Activated gamma-delta T cell (primary cell): Measurements from ENCODE around the gene SLC45A1.

Experiments used
- DNase-seq: peaks from one replicate; lab custom pipeline; 2025; lab: John Stamatoyannopoulos, UW

The SLC45A1 gene

DNA sequence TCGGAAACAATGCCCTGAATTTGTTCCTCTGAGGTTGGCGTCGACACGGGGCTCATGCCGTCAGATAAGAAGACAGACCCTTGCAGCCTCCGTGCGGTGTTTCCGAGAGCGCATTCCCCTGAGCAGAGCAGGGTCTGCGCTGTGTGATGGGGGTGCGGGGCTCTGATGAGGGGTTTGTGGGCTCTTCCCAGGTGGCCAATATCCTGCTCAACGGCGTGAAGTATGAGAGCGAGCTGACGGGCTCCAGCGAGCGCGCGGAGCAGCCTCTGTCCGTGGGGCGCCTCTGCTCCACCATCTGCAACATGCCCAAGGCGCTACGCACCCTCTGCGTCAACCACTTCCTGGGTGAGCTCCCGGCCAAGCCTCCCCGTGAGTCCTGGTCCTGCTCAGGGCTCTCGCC is 17.3 kb downstream of the SLC45A1 start:
- DNase-seq: no peak

DNA sequence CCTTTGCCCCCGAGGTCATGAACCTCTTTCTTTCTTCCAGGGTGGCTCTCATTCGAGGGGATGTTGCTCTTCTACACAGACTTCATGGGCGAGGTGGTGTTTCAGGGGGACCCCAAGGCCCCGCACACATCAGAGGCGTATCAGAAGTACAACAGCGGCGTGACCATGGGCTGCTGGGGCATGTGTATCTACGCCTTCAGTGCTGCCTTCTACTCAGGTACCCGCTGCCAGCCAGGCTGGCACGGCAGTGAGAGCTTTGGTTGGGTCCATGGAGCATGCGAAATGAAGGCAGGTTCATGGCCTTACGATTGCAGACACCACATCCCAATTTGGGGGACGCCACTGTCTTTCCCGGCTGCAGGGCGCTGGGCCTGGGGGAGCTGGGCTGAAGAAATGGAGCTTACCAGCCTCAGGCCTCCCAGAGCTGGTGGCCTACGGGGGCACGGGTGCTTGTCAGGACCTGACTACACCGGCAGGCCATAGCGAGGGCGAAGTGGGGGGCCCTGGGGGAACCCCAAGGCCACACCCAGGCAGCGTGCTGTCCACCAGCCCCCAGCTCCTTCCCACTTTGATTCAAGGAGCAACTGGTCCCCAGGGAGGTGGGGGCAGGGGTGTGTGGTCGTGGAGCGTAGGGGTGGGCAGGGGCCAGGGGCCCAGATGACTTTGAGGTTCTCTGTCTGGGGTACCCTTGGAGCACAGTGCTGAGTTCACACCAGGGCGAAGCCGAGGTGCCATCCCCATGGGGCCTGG is 20.0 kb downstream of the SLC45A1 start:
- no peak for DNase-seq

DNA sequence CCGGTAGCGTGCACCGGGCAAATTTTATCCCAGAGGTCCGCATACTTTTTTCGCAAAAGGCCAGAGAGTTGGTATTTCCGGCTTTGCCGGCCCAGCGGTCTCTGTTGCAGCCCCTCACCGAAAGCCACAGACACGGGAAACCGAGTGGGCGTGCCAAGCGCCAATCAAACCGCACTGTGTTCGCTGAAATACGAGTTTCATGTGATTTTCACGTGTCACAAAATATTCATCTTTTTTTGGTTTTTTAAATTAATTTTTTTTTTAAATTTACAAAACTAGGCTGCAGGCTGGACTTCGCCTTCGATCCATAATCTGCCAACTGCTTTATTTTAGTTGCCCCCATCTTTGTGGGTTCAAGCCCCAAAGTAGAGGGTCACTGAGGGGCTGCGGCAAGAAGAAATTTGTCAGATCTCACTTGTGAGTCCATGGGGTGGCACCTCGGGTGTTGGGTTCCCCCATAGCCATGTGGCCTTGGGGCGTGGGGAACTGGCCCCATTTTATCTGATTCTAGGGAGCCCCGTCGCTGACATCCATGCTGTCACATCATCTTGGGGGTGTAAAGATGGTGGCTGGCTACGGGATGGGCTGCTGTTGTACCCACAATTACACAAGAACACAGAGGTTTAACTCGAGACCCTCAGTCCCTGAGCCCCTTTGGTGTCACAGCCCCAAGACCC is 20.8 kb downstream of the SLC45A1 start:
- DNase-seq: no peak

DNA sequence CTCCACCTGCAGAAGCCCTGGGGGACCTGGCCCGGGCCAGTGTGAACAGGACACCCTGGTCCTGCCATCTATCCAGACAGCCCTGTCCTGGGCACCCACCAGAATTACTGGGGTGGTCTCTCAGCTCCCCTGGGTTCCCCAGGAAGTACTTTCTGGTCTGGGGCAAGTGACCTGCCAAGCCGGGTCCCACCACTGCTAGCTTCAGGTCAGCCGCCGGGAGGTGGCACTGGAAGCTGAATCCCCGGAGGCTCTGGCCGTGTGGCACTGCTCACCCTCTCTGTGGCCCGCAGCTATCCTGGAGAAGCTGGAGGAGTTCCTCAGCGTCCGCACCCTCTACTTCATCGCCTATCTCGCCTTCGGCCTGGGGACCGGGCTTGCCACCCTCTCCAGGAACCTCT is 21.3 kb downstream of the SLC45A1 start:
- DNase-seq: no peak

DNA sequence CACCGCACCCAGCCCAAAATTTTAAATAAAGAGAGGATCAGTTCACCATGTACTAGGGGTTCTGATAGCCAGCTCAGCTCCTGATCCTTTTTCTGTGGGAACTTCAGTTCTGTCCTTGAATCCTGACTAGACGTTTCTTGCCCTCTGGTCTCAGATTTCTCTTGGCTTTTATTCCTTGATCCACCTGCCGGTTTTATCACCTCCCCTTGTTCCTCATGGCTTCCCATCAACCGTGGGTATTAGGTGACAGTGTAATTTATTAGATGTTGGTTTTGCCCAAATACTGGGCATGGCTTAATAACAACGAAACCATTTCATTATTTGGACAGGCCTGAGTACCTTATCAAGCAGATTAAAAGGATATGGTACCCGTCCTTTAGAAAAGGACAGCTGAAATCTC is 22.5 kb downstream of the SLC45A1 start:
- no peak for DNase-seq

DNA sequence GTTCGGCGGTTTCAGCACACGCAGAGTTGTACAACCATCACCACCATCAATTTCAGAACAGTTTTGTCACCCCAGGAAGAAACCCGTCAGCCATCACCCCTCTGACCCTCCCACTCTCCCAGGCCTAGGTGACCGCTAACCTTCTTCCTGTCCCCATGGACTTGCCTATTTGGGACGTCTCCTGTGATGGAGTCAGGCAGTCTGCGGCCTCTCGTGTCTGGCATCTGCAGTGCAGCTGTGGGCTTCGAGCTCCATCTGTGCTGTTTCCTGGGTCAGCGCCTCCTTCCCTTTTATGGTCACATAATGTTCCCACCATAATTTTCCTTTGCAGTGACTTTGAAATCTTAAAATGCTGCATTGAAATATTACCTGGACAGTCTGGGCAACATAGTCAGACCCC is 24.4 kb downstream of the SLC45A1 start:
- no peak for DNase-seq

DNA sequence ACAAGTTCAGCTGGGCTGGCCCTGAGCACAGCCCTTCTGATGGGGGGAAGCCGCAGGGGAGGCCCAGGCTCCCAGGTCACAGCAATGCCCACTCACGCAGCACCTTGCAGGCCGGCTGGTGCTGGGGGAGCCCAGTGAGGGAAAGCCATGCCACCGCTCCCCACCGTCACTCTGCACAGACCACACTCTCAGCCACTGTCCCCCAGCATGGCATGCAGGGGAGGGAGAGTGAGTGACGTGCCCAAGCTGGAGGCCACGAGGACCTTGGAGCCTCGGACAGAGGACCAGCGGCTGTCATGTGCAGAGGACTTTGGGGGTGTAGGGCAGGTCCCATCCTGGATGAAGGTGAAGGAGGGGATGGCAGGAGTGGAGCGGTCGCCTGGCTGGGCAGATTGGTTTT is 25.1 kb downstream of the SLC45A1 start:
- no peak for DNase-seq

DNA sequence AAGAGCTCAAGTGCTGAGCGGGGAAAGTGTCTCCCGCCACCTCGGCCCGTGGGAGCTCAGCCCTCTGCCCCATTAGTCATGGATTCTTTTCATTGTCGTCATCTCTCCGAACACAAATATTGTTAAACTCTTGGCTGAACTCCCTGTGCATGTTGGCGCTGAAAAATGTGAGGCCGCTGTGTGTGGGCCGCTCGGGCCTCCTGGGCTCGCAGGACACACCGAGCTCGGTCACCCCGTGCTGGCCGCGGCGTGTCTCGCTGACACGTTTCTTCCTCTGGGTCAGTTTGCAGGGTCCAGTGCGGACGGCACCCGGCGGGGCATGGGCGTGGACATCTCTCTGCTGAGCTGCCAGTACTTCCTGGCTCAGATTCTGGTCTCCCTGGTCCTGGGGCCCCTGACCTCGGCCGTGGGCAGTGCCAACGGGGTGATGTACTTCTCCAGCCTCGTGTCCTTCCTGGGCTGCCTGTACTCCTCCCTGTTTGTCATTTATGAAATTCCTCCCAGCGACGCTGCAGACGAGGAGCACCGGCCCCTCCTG is 25.6 kb downstream of the SLC45A1 start:
- DNase-seq: no peak

DNA sequence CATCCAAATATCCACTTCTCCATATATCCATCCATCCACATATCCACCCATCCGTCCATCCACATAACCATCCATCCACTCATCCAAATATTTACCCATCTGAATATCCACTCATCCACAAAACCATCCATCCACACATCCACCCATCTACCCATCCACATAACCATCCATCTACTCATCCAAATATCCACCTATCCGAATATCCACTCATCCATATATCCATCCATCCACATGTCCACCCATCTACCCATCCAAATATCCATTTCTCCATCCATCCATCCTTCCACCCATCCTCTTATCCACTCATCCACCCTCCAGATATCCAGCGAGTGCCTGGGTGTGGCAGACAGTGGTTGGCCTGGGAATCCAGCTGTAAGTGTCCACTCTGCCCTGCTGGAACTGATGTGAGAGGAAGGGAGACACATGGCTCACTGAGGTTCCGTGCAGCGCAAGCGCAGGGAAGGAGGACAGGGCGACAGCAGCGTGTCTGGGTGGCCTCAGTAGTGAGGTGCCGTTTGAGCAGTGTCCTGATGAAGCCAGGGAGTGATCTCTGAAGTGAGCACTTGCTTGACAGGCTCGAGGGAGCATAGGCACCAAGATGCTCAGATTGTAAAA is 27.1 kb downstream of the SLC45A1 start:
- DNase-seq: no peak

DNA sequence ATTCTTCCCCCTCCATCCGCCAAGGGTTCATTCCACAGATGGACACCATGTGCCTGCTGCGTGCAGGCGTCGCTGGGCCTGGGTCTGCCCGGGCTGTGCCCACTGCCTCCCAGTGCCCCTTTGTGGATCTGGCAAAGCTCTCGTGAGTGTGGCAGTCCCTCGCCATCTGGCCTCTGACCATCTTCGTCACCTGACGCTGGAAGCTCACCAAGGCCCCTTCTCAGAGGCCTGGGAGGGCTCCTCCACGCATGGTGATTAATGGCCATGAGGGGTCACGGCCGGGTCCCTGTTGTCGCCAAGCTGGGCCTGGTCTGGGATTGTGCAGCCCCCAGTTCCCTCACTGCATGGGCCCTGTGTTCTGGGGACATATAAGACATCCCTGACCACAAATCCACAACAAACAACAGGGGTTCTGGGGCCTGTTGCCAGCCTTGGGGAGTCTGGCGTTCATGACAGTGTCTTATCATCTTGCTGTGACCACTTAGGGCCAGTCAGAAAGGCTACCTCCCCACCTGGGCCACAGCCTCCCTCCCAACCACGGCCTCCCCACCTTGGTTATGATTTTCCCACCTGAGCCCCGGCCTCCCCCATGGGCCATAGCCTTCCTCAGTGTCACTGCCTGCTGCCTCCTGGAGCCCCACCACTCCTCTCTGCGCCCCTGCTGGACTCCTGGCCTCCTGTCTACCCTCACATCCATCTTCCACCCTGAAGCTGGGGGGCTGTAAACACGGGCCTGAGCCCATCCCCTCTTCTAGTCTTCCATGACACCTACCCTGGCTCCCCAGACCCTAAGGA is 27.9 kb downstream of the SLC45A1 start:
- DNase-seq: no peak

DNA sequence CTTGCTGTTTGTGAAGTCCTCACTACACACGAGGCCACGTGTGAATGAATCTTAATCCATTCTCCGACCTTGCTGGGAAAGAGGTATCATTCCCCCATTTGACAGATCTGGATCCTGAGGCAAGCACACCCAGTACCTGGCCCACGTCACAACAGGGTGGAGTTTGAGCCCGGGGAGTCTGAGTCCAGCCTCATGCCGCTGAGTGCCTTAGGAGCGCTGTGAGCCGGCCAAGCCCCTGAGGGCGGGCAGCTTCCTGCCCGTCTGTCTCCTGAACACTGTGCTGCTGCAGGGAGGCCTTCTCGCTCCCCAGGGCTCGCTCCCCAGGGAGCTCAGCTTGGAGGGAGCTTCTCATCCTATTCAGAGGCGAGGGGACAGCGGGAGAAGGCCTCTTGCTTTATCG is 29.7 kb downstream of the SLC45A1 start:
- DNase-seq: no peak

DNA sequence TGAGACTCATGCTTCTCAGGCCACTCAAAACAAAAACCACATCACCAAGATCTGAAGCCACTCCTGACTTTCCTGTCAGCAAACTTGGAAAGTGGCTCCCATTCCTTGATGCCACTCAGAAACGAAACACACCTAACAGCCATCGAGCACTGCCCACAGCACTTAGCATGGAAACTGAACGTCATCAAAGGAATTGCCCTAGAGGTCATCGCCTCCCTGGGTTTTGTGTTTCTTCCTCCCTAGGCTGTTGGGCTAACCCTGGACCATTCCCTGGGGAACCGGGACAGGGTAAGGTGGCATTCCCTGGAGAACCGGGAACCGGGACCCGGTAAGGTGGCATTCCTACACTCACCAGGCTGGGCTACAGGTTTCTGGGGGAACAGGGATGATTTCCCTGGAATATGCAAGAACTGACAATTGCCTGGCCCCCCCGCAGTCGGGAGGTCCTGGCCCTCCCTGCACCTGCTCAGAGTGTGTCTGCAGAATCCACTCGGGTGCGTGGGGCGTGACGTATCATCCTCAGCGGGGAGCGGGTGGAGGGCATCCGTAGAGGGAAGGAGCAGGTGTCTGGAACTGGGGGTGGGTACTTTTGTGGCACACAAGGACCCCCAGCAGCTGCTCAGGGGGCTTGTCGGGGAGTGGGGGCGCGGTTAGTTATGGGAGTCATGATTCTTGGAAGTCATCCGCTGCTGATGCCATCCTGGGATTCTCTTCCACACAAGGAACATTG is 30.3 kb downstream of the SLC45A1 start:
- no peak for DNase-seq

DNA sequence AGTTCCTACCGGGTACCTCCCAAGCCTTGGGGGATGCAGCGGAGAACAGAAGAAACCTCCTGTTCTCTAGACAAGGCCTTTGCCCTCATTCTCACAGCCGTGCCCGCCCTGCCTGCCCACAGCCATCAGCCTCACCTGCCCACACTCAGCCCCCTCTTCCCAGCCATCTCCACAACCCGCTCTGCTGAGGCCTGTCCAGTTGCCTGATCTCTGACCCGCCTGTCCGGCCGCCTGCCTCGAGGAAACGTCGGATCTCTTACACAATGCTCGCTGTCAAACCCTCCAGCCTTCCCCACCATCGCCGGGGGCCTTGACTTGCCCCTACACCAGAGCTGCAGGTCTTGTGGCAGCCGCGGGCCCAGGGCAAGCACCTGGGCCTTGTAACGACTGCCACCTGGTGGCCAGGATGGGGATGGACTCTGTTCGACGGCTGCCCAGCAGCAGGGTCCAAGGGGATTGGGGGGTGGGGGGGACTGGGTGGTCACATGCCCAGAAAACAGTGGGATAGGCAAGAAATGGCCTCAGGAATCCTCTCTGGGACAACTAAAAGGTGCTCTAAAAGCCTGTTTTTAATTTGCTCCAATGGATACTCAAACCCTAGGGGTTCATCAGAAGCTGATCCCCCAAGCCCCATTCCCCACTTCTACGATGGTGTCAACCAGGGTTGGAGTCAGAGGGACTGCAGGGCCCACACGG is 31.0 kb downstream of the SLC45A1 start:
- no peak for DNase-seq

DNA sequence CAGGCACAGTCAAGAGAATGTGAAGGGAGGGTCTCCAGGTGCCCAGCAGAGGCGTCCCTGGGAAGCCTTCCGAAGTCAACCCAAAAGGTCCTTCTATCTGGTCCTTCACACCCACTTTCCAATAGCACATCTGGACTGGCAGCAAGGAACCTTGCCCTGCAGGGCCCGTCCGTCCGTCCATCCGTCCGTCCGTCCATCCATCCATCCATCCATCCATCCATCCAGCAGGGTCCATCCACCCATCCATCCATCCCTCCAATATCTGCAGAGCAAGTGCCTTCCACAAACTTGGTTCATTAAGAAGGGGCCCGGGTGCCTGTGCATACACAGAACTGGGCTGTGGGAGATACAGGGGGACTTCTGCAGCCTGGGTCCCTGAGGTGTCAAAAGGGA is 31.6 kb downstream of the SLC45A1 start:
- DNase-seq: no peak

DNA sequence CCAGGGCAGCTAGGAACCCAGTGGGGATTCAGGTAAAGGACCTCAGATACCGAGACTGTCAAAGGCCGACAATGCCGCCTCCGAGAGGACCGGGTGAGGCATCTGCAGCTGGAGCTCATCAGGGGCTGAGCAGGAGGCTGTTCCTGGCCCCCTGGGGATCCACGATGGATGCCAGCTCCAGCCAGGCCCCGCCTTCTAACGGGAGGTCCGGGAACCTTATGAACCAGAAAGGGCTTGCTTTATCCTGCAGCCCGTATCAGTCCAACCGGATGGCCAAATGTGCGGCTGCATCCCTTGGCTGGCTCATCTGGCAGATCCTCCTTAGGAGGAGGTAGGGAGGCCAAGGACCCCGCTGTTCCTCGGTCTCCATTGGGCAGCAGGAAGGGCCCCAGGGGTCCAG is 32.0 kb downstream of the SLC45A1 start:
- no peak for DNase-seq

DNA sequence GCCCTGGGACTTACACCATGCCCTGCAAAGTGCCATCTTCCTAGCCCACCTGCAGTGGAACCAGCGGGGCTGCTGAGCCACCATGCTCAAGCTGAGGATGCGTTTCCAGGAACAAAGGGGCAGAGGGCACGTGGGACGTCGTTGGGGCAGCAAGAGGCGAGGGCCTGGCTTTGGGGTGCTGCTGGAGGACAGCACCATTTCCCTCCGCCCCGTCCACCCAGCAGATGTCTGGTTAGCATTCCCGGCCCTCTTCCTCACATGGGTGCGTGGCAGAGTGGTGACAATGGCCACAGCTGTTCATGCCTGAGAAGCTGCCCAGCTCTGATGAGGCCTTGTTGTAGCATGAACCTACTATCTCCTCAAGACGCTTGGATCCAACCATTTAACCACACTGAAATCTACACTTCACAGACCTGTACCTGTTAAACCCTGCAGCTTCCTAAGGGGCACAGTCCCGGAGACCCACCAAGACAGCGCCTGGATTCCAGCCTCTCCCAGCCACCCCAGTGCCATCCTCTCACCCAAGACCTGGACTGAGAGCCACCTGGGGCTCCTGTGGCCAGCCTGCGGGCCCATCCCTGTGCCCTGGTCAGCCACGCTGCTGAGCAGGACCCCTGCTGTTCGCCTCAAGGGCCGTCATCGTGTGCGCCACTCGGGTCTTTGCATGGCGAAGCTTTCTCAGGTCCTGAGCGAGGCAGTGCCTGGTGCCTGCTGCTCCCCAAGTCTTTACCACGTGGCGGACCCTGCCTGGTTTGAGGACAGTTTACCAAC is 33.2 kb downstream of the SLC45A1 start:
- no peak for DNase-seq

DNA sequence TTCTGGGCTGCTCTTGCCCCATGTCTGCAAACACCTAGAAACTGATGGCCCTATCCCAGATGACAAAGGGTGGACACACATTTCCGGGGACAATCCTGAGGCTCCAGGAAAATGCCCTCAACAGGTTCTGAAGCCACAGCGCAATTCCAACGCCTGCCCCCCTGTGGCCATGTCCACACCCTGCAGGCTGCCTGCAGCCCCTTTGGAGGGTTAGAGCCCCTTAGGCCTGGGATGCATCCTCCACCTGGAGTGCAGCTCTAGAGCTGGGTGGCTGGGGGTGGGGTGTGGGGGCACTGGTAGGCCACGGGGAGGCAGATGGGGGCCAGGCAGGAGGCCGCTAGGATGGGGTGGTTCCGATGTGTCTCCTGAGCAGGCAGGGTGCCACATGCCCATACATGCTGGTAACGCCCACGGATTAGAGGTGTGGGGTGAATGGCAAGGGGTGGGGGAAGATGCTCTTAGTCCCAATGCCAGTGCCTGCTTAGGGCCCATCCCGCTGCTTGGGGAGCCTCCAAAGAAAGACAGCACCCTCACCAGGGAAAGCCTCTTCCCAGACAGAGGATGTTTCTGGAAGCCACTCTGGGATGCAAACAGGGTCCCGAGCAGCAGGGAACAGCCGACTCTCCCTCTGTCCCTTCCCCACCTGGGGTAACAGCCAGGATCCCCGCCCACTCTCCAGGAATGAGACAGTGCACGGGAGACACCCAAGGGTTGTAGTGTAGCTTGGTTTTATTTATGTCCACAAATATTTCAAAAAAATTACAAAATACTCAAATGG is 34.0 kb downstream of the SLC45A1 start:
- DNase-seq: no peak

DNA sequence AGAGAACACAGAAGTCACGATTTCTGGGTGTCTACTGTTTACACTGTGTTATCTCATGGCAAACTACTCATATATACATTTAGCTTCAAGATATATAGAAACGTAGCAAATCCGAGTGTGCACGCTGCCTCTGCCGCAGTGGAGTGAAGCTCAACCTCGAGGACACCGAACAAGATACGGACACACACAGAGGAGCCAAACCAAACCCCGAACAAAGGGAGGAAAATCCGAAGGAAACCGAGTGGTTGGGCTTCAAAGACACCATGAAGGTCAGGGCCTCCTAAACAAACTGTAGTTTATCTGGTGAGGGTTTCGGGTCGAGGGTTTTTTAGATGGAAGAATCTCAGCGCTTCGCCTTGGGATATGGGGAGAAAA is 34.5 kb downstream of the SLC45A1 start:
- no peak for DNase-seq
